ENCODE measurements around the gene LAMA5.

GRCh38 chr20:62405981-62406513, 38.9 kb upstream of the LAMA5 start:
- TF ChIP-seq CTCF (conservative IDR thresholded peaks at IDR 0.05; ENCODE audit: low read length) (no peak), EZH2phosphoT487 (IDR thresholded peaks at IDR 0.05; ENCODE audit: borderline replicate concordance, low read depth, low read length) (no peak)

Measured in OCI-LY7 (cell line).